ENCODE measurements around the gene TMEM41B.
A peak's percentile ranks its signal among the peaks of the same experiment; 100 is the strongest.

- TF ChIP-seq CTCF (conservative IDR thresholded peaks at IDR 0.05), result no peak
- peak; percentile 60; the same call in 1 of the 2 replicates for TF ChIP-seq ZFX (IDR thresholded peaks at IDR 0.05)
Observed at GRCh38 chr11:9313648-9314290, 624 bp downstream of the TMEM41B start.
